MM.1S (cell line): ENCODE results near the gene METTL9.

Source experiments
- DNase-seq: peaks from one replicate; pipeline ENCODE4 v3.0.0-alpha.2; 2015
- H2AFZ ChIP-seq: fragments of 300-600 bp; sonication (generic); 2 replicates; pipeline ENCODE4 v1.6.0; 2016; ENCODE audit warnings: antibody characterized with exemption, low read length
- H3F3A ChIP-seq: fragments of 300-600 bp; sonication (generic); 2 replicates; pipeline ENCODE4 v1.6.1; 2016; ENCODE audit warnings: mild to moderate bottlenecking, antibody characterized with exemption, low read length, moderate library complexity, mixed read lengths; ENCODE audit not compliant: insufficient read depth
- H3K27ac ChIP-seq: fragments of 300-600 bp; sonication (generic); 2 replicates; pipeline ENCODE4 v1.5.1; 2016; ENCODE audit warnings: mild to moderate bottlenecking, low read length
- H3K27me3 ChIP-seq: fragments of 300-600 bp; sonication (generic); replicated peaks from 2 replicates; pipeline ENCODE4 v1.6.0; 2016; ENCODE audit warnings: low read length; ENCODE audit not compliant: insufficient read depth
- H3K36me3 ChIP-seq: fragments of 300-600 bp; sonication (generic); replicated peaks from 2 replicates; pipeline ENCODE4 v1.6.1; 2016; ENCODE audit warnings: mild to moderate bottlenecking, low read length, mixed read lengths; ENCODE audit not compliant: insufficient read depth
- H3K4me1 ChIP-seq: fragments of 300-600 bp; sonication (generic); 2 replicates; pipeline ENCODE4 v1.6.1; 2016; ENCODE audit warnings: low read length, mixed read lengths
- H3K4me2 ChIP-seq: fragments of 300-600 bp; sonication (generic); 2 replicates; pipeline ENCODE4 v1.6.0; 2016; ENCODE audit warnings: low read depth, low read length
- H3K4me3 ChIP-seq: fragments of 300-600 bp; sonication (generic); 2 replicates; pipeline ENCODE4 v1.5.1; 2016; ENCODE audit warnings: low read length, mixed read lengths
- H3K79me2 ChIP-seq: fragments of 300-600 bp; sonication (generic); 2 replicates; pipeline ENCODE4 v1.6.1; 2016; ENCODE audit warnings: mixed run types, low read length, mixed read lengths
- H3K9ac ChIP-seq: fragments of 300-600 bp; sonication (generic); 2 replicates; pipeline ENCODE4 v1.6.1; 2016; ENCODE audit warnings: low read length, mixed read lengths
- H3K9me2 ChIP-seq: fragments of 300-600 bp; sonication (generic); replicated peaks from 2 replicates; pipeline ENCODE4 v1.6.1; 2016; ENCODE audit warnings: mild to moderate bottlenecking, low read length, mixed read lengths; ENCODE audit not compliant: insufficient read depth
- H3K9me3 ChIP-seq: fragments of 300-600 bp; sonication (generic); replicated peaks from 2 replicates; pipeline ENCODE4 v1.6.1; 2016; ENCODE audit warnings: mild to moderate bottlenecking, low read length, mixed read lengths; ENCODE audit not compliant: insufficient read depth
- H4K20me1 ChIP-seq: fragments of 300-600 bp; sonication (generic); 2 replicates; pipeline ENCODE4 v1.6.1; 2016; ENCODE audit warnings: mild to moderate bottlenecking, low read length, moderate library complexity, mixed read lengths; ENCODE audit not compliant: insufficient read depth
- CTCF ChIP-seq: fragments of 300-600 bp; sonication (generic); IDR thresholded peaks from 2 replicates; pipeline ENCODE4 v1.5.1; 2016; ENCODE audit warnings: antibody characterized with exemption, low read length, mixed read lengths
- EZH2 ChIP-seq: fragments of 300-600 bp; sonication (generic); optimal IDR thresholded peaks from 2 replicates; pipeline ENCODE3; 2017; ENCODE audit warnings: low read depth, mild to moderate bottlenecking, antibody characterized with exemption, low read length, mixed read lengths
- EZH2phosphoT487 ChIP-seq: fragments of 300-600 bp; sonication (generic); IDR thresholded peaks from 2 replicates; pipeline ENCODE4 v1.6.1; 2018; ENCODE audit warnings: antibody characterized with exemption, low read length

METTL9 gene

GRCh38 chr16:21611556-21612384 is 12.4 kb downstream of the METTL9 start:
- DNase-seq: no peak
- Histone ChIP-seq H3K36me3 (no peaks in the 10 kb centered on the region), H3K9me3 (no peaks in the 10 kb centered on the region), H3K4me1 (no peaks in the 10 kb centered on the region), H3K9me2 (no peaks in the 10 kb centered on the region), H3K4me2 (no peak overlapping the region), H3K27ac (no peak overlapping the region), H3K9ac (no peak overlapping the region), H4K20me1 (no peaks in the 10 kb centered on the region), H2AFZ (no peak overlapping the region), H3F3A (no peaks in the 10 kb centered on the region), H3K79me2 (peaks cover 99% of the 10 kb centered on the region), H3K4me3 (no peak overlapping the region), H3K27me3 (no peaks in the 10 kb centered on the region)
- TF ChIP-seq EZH2 (no peak), CTCF (no peak), EZH2phosphoT487 (no peak)

- Histone ChIP-seq H3K27ac (no peak overlapping the region), H3K4me2 (no peak overlapping the region), H3K4me1 (peaks cover 9% of the 10 kb centered on the region), H3K9ac (no peak overlapping the region), H3K27me3 (no peaks in the 10 kb centered on the region), H3K9me3 (no peaks in the 10 kb centered on the region), H3K4me3 (no peak overlapping the region), H3K79me2 (peaks cover 93% of the 10 kb centered on the region), H3F3A (peaks cover 9% of the 10 kb centered on the region), H4K20me1 (no peaks in the 10 kb centered on the region), H3K36me3 (no peaks in the 10 kb centered on the region), H3K9me2 (no peaks in the 10 kb centered on the region), H2AFZ (no peak overlapping the region)
- no peak for DNase-seq
- no peak for TF ChIP-seq CTCF
- no peak for TF ChIP-seq EZH2
- TF ChIP-seq EZH2phosphoT487: no peak
These were observed 14.0 kb downstream of the METTL9 start for GRCh38 chr16:21613361-21613760.

- H3K36me3 ChIP-seq: no peaks in the 10 kb centered on the region
- TF ChIP-seq EZH2 (no peak), CTCF (no peak), EZH2phosphoT487 (no peak)
These were observed 14.4 kb downstream of the METTL9 start for GRCh38 chr16:21613781-21614180.

More at GRCh38 chr16:21613781-21614180, 14.4 kb downstream of the METTL9 start:
- Histone ChIP-seq H3K27me3 (no peaks in the 10 kb centered on the region), H3K4me2 (no peak overlapping the region), H3K9me2 (no peaks in the 10 kb centered on the region), H3K4me3 (no peak overlapping the region), H3K27ac (no peak overlapping the region), H3F3A (peaks cover 11% of the 10 kb centered on the region), H3K79me2 (peaks cover 93% of the 10 kb centered on the region), H2AFZ (no peak overlapping the region), H4K20me1 (no peaks in the 10 kb centered on the region), H3K9ac (no peak overlapping the region), H3K9me3 (no peaks in the 10 kb centered on the region), H3K4me1 (peaks cover 13% of the 10 kb centered on the region)
- DNase-seq: no peak
